Measurements from ENCODE around the gene TANC2. TPM values are rescaled to one million over a fixed set of nuclear protein-coding genes. Genes with fewer than 3 reads are reported as not detected.

Gene TANC2
- total RNA-seq, 1 experiment from 2014 or later, result 77.5 TPM

GRCh38 chr17:62984801-62985200, 18.8 kb downstream of the TANC2 start:
- ChIA-PET CTCF (no interaction called here), POLR2A (no interaction called here)
- H3K4me3 ChIP-seq (ENCODE audit: low read depth in 2 of 2, low read length in 2 of 2), result no peak overlapping the region
- intact Hi-C loops (cut with micrococcal nuclease; ENCODE audit: unreplicated experiment), result no loop called here
- H3K36me3 ChIP-seq (ENCODE audit: control insufficient read depth, insufficient read depth, low read length), result no peaks in the 10 kb centered on the region
- peaks cover 23% of the 10 kb centered on the region; the same call in 1 of the 2 replicates for H3K9me3 ChIP-seq (ENCODE audit: control insufficient read depth, insufficient read depth, low read depth, low read length)
- DNase-seq (ENCODE audit: low read depth, low spot score) (no peak), ATAC-seq (no peak)
- TF ChIP-seq TCF7L2 (IDR thresholded peaks at IDR 0.05; ENCODE audit: low read depth, low read length) (no peak), POLR2AphosphoS5 (IDR thresholded peaks at IDR 0.05; ENCODE audit: low read depth, low read length) (no peak), SIN3A (IDR thresholded peaks at IDR 0.05; ENCODE audit: borderline replicate concordance, insufficient read depth, low read depth, low read length) (no peak), CTCF (IDR thresholded peaks at IDR 0.05) (no peak), REST (IDR thresholded peaks at IDR 0.05; ENCODE audit: insufficient read depth in 1 of 2, low read depth in 2 of 2, low read length in 1 of 2) (no peak)
- in situ Hi-C loops (cut with HindIII; ENCODE audit: low pct_unique_long_range_greater_than_20kb, low sequenced_read_pairs), result no loop called here
- no peak overlapping the region for H3K27ac ChIP-seq (ENCODE audit: low read length)
- peaks cover 4% of the 10 kb centered on the region; the same call in 1 of the 2 replicates for H3K4me1 ChIP-seq (ENCODE audit: control insufficient read depth, insufficient read depth, low read length)
- no TSS peak for BruUV-seq (replicated peaks)
- H3K27me3 ChIP-seq (ENCODE audit: control insufficient read depth, insufficient read depth, low read length), result no peaks in the 10 kb centered on the region

DNA sequence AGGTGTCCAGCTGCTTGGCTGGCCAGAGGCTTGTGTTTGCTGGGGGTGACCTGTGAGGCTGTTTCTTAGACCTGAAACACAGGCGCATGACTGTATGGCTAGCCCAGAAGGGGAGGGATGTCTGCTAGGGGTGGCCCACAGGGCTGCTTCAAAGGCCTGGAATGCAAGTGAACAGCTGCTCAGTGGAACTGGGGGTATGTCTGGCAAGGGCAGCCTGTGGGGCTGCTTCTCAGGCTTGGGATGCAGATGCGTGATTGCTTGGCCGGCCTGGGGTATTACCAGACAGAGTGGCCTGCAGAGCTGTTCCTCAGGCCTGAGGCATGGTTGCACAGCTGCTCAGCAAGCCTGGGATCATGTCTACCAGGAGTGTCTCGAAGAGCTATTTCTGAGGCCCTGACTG, 20.5 kb downstream of the TANC2 start:
- Histone ChIP-seq H3K4me1 (ENCODE audit: control insufficient read depth, insufficient read depth, low read length) (peaks cover 4% of the 10 kb centered on the region; the same call in 1 of the 2 replicates), H3K9me3 (ENCODE audit: control insufficient read depth, insufficient read depth, low read depth, low read length) (peaks cover 23% of the 10 kb centered on the region; the same call in 1 of the 2 replicates), H3K36me3 (ENCODE audit: control insufficient read depth, insufficient read depth, low read length) (no peaks in the 10 kb centered on the region), H3K4me3 (ENCODE audit: low read depth in 2 of 2, low read length in 2 of 2) (no peak overlapping the region), H3K27ac (ENCODE audit: low read length) (no peak overlapping the region), H3K27me3 (ENCODE audit: control insufficient read depth, insufficient read depth, low read length) (no peaks in the 10 kb centered on the region)
- intact Hi-C loops (cut with micrococcal nuclease; ENCODE audit: unreplicated experiment) (no loop called here), in situ Hi-C loops (cut with HindIII; ENCODE audit: low pct_unique_long_range_greater_than_20kb, low sequenced_read_pairs) (no loop called here)
- CTCF ChIA-PET, result interaction anchor here (0.6 to 0.7 kb wide), 2 partner anchors 73 to 191 kb away, joined by 4 to 5 read pairs; no protein-coding TSS in a partner anchor
- ATAC-seq (peak; percentile 60; the same call in 1 of the 2 replicates), DNase-seq (ENCODE audit: low read depth, low spot score) (no peak)
- POLR2A ChIA-PET, result no interaction called here
- no TSS peak for BruUV-seq (replicated peaks)
- TF ChIP-seq SIN3A (IDR thresholded peaks at IDR 0.05; ENCODE audit: borderline replicate concordance, insufficient read depth, low read depth, low read length), result no peak
- no peak for TF ChIP-seq TCF7L2 (IDR thresholded peaks at IDR 0.05; ENCODE audit: low read depth, low read length)
- TF ChIP-seq REST (IDR thresholded peaks at IDR 0.05; ENCODE audit: insufficient read depth in 1 of 2, low read depth in 2 of 2, low read length in 1 of 2), result no peak
- TF ChIP-seq CTCF (IDR thresholded peaks at IDR 0.05), result no peak
- TF ChIP-seq POLR2AphosphoS5 (IDR thresholded peaks at IDR 0.05; ENCODE audit: low read depth, low read length), result no peak
